NCI-H146 (cell line): ENCODE data around the gene GSE1.

Experiments
- DNase-seq: peaks from one replicate; lab custom pipeline; 2025; lab: John Stamatoyannopoulos, UW

Gene GSE1

GRCh38 chr16:85574672-85575475 lies 38.2 kb upstream of the GSE1 start:
- DNase-seq = peak; percentile 55

GRCh38 chr16:85575920-85576319 lies 37.2 kb upstream of the GSE1 start:
- no peak for DNase-seq

- DNase-seq = no peak
Measured at GRCh38 chr16:85576944-85577343, 36.2 kb upstream of the GSE1 start.

GRCh38 chr16:85577899-85578598 lies 35.1 kb upstream of the GSE1 start:
- DNase-seq = no peak

- DNase-seq = no peak
Measured at GRCh38 chr16:85578599-85578948, 34.5 kb upstream of the GSE1 start.

GRCh38 chr16:85579191-85579590 lies 33.9 kb upstream of the GSE1 start:
- no peak for DNase-seq

- DNase-seq = no peak
Measured at GRCh38 chr16:85579923-85580580, 33.1 kb upstream of the GSE1 start.

- DNase-seq = no peak
Measured at GRCh38 chr16:85580684-85581083, 32.4 kb upstream of the GSE1 start.

- no peak for DNase-seq
Measured at GRCh38 chr16:85582229-85582991, 30.7 kb upstream of the GSE1 start.

GRCh38 chr16:85583491-85584181 lies 29.5 kb upstream of the GSE1 start:
- DNase-seq = peak; percentile 94

- peak; percentile 84 for DNase-seq
Measured at GRCh38 chr16:85584267-85584666, 28.9 kb upstream of the GSE1 start.

- DNase-seq = peak; percentile 72
Measured at GRCh38 chr16:85584819-85585282, 28.3 kb upstream of the GSE1 start.

- DNase-seq = no peak
Measured at GRCh38 chr16:85585711-85586110, 27.4 kb upstream of the GSE1 start.

- DNase-seq = no peak
Measured at GRCh38 chr16:85586380-85587104, 26.6 kb upstream of the GSE1 start.

GRCh38 chr16:85587762-85588556 lies 25.2 kb upstream of the GSE1 start:
- no peak for DNase-seq

- DNase-seq = no peak
Measured at GRCh38 chr16:85588562-85589503, 24.3 kb upstream of the GSE1 start.

GRCh38 chr16:85589688-85590505 lies 23.2 kb upstream of the GSE1 start:
- DNase-seq = no peak

GRCh38 chr16:85590506-85590832 lies 22.7 kb upstream of the GSE1 start:
- DNase-seq = no peak
